Endothelial cell of umbilical vein (primary cell): ENCODE measurements around the gene RPS6KA5. TPM values are rescaled to one million over a fixed set of nuclear protein-coding genes. Genes with fewer than 3 reads are reported as not detected.
"Not testable (repeated sequence)": the region's sequence is repeated elsewhere in the genome, so short reads cannot be mapped to it uniquely, and the experiment has no call there.

Experiments used
- BruUV-seq: library from RNA; stranded (reverse); fragments of 400-500 nt; replicated peaks from 2 replicates; lab custom pipeline; 2021; lab: Mats Ljungman, UMichigan
- CTCF ChIA-PET: fragments of 300-600, 350-600 bp; sonication (Branson Sonifier 250); formaldehyde crosslinking; loops from one replicate; lab custom pipeline; 2021; ENCODE audit warnings: antibody characterized with exemption, inconsistent platforms; lab: Charles Lee
- POLR2A ChIA-PET: fragments of 300-600, 350-600 bp; sonication (Branson Sonifier 250); formaldehyde crosslinking; loops from one replicate; lab custom pipeline; 2021; ENCODE audit warnings: antibody characterized with exemption, inconsistent platforms; lab: Charles Lee
- DNase-seq: peaks from one replicate; pipeline ENCODE4 v3.0.0-alpha.2; 2011; ENCODE audit warnings: low read depth, low spot score
- FAIRE-seq: peaks from 2 replicates; lab custom pipeline; 2011; peaks lifted over from hg19 to GRCh38; lab: Jason Lieb, UNC
- H2AFZ ChIP-seq: 2 replicates; pipeline ENCODE4 v1.6.0; 2012; ENCODE audit warnings: low read depth, low read length, control low read depth, inconsistent platforms
- H3K27ac ChIP-seq: 2 replicates; pipeline ENCODE4 v1.5.1; 2011; ENCODE audit warnings: low read depth, mild to moderate bottlenecking, control low read depth, low read length, moderate library complexity; ENCODE audit not compliant: insufficient read depth
- H3K27me3 ChIP-seq, 2 experiments: 2 replicates each; pipeline versions ENCODE4 v1.6.0 to v1.6.1; 2011; ENCODE audit warnings: low read length in 2 of 2, mixed read lengths in 1 of 2; ENCODE audit not compliant: control insufficient read depth in 2 of 2, insufficient read depth in 2 of 2
- H3K36me3 ChIP-seq, 2 experiments: 2 replicates in 1 of 2; 3 replicates in 1 of 2; pipeline ENCODE4 v1.5.1; 2011; ENCODE audit warnings: low read length in 2 of 2, mild to moderate bottlenecking in 1 of 2, moderate library complexity in 1 of 2; ENCODE audit not compliant: control insufficient read depth in 2 of 2, insufficient read depth in 2 of 2; ENCODE audit errors: extremely low read depth in 1 of 2
- H3K4me1 ChIP-seq: 3 replicates; pipeline ENCODE4 v1.5.1; 2011; ENCODE audit warnings: mild to moderate bottlenecking, low read length; ENCODE audit not compliant: control insufficient read depth, insufficient read depth; ENCODE audit errors: extremely low read depth
- H3K4me2 ChIP-seq: 2 replicates; pipeline ENCODE4 v1.6.1; 2011; ENCODE audit warnings: low read length, control low read depth, mixed read lengths; ENCODE audit not compliant: insufficient read depth
- H3K4me3 ChIP-seq, 3 experiments: fragments of 200-600 bp in 1 of 3; sonication (generic), shearing (Covaris generic) in 1 of 3; replicated peaks in 1 of 3; 2 replicates each; pipeline ENCODE4 v1.5.1; 2011 to 2016; ENCODE audit warnings: control low read depth in 3 of 3, low read length in 3 of 3, mild to moderate bottlenecking in 2 of 3, inconsistent platforms in 1 of 3, low read depth in 1 of 3, moderate library complexity in 1 of 3; ENCODE audit not compliant: insufficient read depth in 1 of 3
- H3K79me2 ChIP-seq: 2 replicates; pipeline ENCODE4 v1.6.0; 2012; ENCODE audit warnings: low read length, inconsistent platforms; ENCODE audit not compliant: control insufficient read depth, insufficient read depth
- H3K9ac ChIP-seq: replicated peaks from 2 replicates; pipeline ENCODE3; 2011; ENCODE audit warnings: low read length, control low read depth; ENCODE audit not compliant: insufficient read depth; ENCODE audit errors: extremely low read depth
- H3K9me1 ChIP-seq: replicated peaks from 3 replicates; pipeline ENCODE4 v1.6.0; 2011; ENCODE audit warnings: mild to moderate bottlenecking, low read length; ENCODE audit not compliant: control insufficient read depth, insufficient read depth; ENCODE audit errors: extremely low read depth
- H3K9me3 ChIP-seq: replicated peaks from 2 replicates; pipeline ENCODE4 v1.5.1; 2012; ENCODE audit warnings: low read length, inconsistent platforms; ENCODE audit not compliant: control insufficient read depth, insufficient read depth
- H4K20me1 ChIP-seq: replicated peaks from 2 replicates; pipeline ENCODE3; 2011; ENCODE audit warnings: mild to moderate bottlenecking, low read length; ENCODE audit not compliant: control insufficient read depth, insufficient read depth; ENCODE audit errors: extremely low read depth
- EZH2 ChIP-seq: IDR thresholded peaks from 2 replicates; pipeline ENCODE4 v1.6.1; 2012; ENCODE audit warnings: borderline replicate concordance, low read depth, mild to moderate bottlenecking, moderate library complexity, low read length, inconsistent platforms; ENCODE audit not compliant: severe bottlenecking
- JUN ChIP-seq: IDR thresholded peaks from 2 replicates; pipeline ENCODE4 v1.6.1; 2011; ENCODE audit warnings: borderline replicate concordance, low read depth; ENCODE audit not compliant: insufficient read length, insufficient read depth
- dilution Hi-C: fragments of 300-500 bp; cut with MboI; formaldehyde crosslinking; loops from one replicate; pipeline ENCODE4 v1.15.0; 2019; ENCODE audit warnings: low sequenced_read_pairs; ENCODE audit not compliant: extremely low pct_ligation_motif_present
- intact Hi-C: fragments of 100-400 bp; cut with micrococcal nuclease; formaldehyde crosslinking; loops from one replicate; pipeline ENCODE4 v1.10.0; 2022
- polyA plus RNA-seq, 4 experiments: library from polyadenylated mRNA; depleted of rRNA in 3 of 4; stranded (reverse) in 3 of 4; unstranded in 1 of 4; fragments of >200 nt; gene quantifications; 2 replicates each; pipeline versions ENCODE4 v1.2.1 to v1.2.3, GENCODE V29; 2011 to 2012; ENCODE audit warnings: missing spikeins in 1 of 4
- total RNA-seq: library from RNA; stranded (reverse); gene quantifications from 2 replicates; pipeline ENCODE4 v1.2.3, GENCODE V29; 2021
- TF ChIP-seq, protein P1 (sequence below): IDR thresholded peaks from 2 replicates; pipeline ENCODE4 v1.6.1; 2011; ENCODE audit not compliant: insufficient read depth, insufficient read length

The RPS6KA5 gene
- total and polyA plus RNA-seq, 2 donors (not counting 3 experiments of a cell fraction or from before 2014, with no cell fraction given) = 2.9 to 5.4 TPM

DNA sequence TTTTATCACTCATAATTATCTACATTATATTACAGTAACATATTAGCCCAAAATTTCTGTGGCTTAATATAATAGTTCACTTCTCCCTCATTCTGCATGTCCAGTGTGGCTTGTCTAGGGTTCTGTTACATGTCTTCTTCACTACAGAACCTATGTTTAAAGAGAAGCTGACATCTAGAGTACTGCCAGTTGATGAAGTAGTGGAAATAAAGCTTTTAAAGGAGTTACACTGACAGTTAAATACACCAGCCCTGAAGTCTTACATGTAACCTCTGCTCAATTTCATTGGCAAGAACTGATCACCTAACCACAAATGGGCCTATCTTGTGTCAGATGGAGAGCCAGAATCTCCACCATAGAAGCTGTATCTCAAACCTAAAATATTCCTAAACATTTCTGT, 32.9 kb downstream of the RPS6KA5 start:
- TF ChIP-seq EZH2 (no peak), JUN (no peak)
- TF ChIP-seq, protein P1, sequence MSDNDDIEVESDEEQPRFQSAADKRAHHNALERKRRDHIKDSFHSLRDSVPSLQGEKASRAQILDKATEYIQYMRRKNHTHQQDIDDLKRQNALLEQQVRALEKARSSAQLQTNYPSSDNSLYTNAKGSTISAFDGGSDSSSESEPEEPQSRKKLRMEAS = no peak
- Histone ChIP-seq H3K27ac (no peak overlapping the region), H3K27me3 (no peaks in the 10 kb centered on the region), H3K36me3 (no peaks in the 10 kb centered on the region), H3K4me2 (no peak overlapping the region), H4K20me1 (no peaks in the 10 kb centered on the region), H2AFZ (no peak overlapping the region), H3K4me3 (no peak overlapping the region), H3K4me1 (peaks cover 6% of the 10 kb centered on the region), H3K9ac (no peak overlapping the region), H3K79me2 (no peaks in the 10 kb centered on the region), H3K9me1 (no peaks in the 10 kb centered on the region), H3K9me3 (no peaks in the 10 kb centered on the region)
- dilution Hi-C loops (no loop called here), intact Hi-C loops (no loop called here)
- no TSS peak for BruUV-seq
- no peak for DNase-seq
- ChIA-PET CTCF (interaction anchor here (0.7 to 1.2 kb wide), 2 partner anchors 125 to 146 kb away, joined by 3 to 4 read pairs; no protein-coding TSS in a partner anchor), POLR2A (no interaction called here)
- FAIRE-seq = no peak

DNA sequence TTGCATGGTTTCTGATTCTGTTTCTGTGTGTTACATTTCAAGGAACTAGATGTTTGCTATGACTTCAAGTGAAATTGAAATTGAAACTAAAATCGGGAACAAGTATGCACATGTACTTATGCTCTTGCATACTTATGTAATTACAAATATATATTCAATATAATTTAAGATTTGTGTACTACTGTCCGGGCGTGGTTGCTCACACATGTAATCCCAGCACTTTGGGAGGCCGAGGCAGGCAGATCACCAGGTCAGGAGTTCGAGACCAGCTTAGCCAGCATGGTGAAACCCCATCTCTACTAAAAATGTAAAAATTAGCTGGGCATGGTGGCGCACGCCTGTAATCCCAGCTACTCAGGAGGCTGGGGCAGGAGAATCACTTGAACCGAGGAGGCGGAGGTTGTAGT, 37.8 kb downstream of the RPS6KA5 start:
- CTCF ChIA-PET, H3K9me1 ChIP-seq, H3K9me3 ChIP-seq, H3K27me3 ChIP-seq, H4K20me1 ChIP-seq, H3K4me3 ChIP-seq, intact Hi-C loops, H2AFZ ChIP-seq, H3K27ac ChIP-seq, POLR2A ChIA-PET, H3K4me1 ChIP-seq, H3K4me2 ChIP-seq, BruUV-seq, FAIRE-seq, DNase-seq, dilution Hi-C loops, H3K36me3 ChIP-seq, H3K79me2 ChIP-seq, H3K9ac ChIP-seq: not testable (repeated sequence)
